Liver (tissue), 9 donors: ENCODE results near the gene CACNA1E. TPM values are rescaled to one million over a fixed set of nuclear protein-coding genes. Genes with fewer than 3 reads are reported as not detected.

ENCODE experiments used
- DNase-seq: peaks from one replicate; pipeline ENCODE4 v3.0.0-alpha.2; 2017; ENCODE audit warnings: low spot score
- H3K27ac ChIP-seq, 2 donors: one replicate each; pipeline ENCODE4 v1.7.0; 2013; ENCODE audit warnings: inconsistent platforms in 2 of 2, low read length in 2 of 2, control low read depth in 1 of 2, low read depth in 1 of 2, mild to moderate bottlenecking in 1 of 2
- H3K27me3 ChIP-seq, 4 donors: one replicate each; pipeline versions ENCODE4 v1.6.1 to v1.7.0; 2013; ENCODE audit warnings: low read length in 3 of 4, inconsistent platforms in 1 of 4, mild to moderate bottlenecking in 1 of 4, moderate library complexity in 1 of 4; ENCODE audit not compliant: control insufficient read depth in 4 of 4, insufficient read depth in 4 of 4
- H3K36me3 ChIP-seq, 4 donors: one replicate each; pipeline versions ENCODE4 v1.6.1 to v1.7.0; 2013; ENCODE audit warnings: low read length in 3 of 4, mild to moderate bottlenecking in 3 of 4, low read depth in 1 of 4, moderate library complexity in 1 of 4; ENCODE audit not compliant: control insufficient read depth in 4 of 4, insufficient read depth in 3 of 4
- H3K4me1 ChIP-seq, 4 donors: one replicate each; pipeline versions ENCODE4 v1.6.1 to v1.7.0; 2013; ENCODE audit warnings: low read length in 3 of 4, mild to moderate bottlenecking in 3 of 4, moderate library complexity in 1 of 4; ENCODE audit not compliant: control insufficient read depth in 4 of 4, insufficient read depth in 4 of 4
- H3K4me3 ChIP-seq, 3 donors: one replicate each; pipeline versions ENCODE4 v1.6.1 to v1.7.0; 2013; ENCODE audit warnings: low read length in 3 of 3, control low read depth in 1 of 3, low read depth in 1 of 3, mild to moderate bottlenecking in 1 of 3
- H3K9ac ChIP-seq, 2 donors: one replicate each; pipeline ENCODE4 v1.7.0; 2013; ENCODE audit warnings: low read length in 2 of 2, mild to moderate bottlenecking in 2 of 2, moderate library complexity in 2 of 2, control low read depth in 1 of 2, low read depth in 1 of 2
- H3K9me3 ChIP-seq, 4 donors: one replicate each; pipeline versions ENCODE4 v1.6.1 to v1.7.0; 2013; ENCODE audit warnings: low read length in 3 of 4; ENCODE audit not compliant: control insufficient read depth in 4 of 4
- ATF3 ChIP-seq: IDR thresholded peaks from 2 replicates; pipeline ENCODE4 v1.6.1; 2016; ENCODE audit warnings: antibody characterized with exemption
- CTCF ChIP-seq: fragments of 150-350 bp; IDR thresholded peaks from 2 replicates; pipeline ENCODE4 v1.5.1; 2017; ENCODE audit warnings: improper control_type of control experiment, low read depth, low read length; ENCODE audit not compliant: missing input control
- EGR1 ChIP-seq, 2 donors: IDR thresholded peaks; 2 replicates each; pipeline ENCODE4 v1.6.1; 2016 to 2018; ENCODE audit warnings: antibody characterized with exemption in 2 of 2, low read depth in 2 of 2
- FOXA1 ChIP-seq: IDR thresholded peaks from 2 replicates; pipeline ENCODE4 v1.6.1; 2016; ENCODE audit warnings: antibody characterized with exemption
- FOXA2 ChIP-seq: IDR thresholded peaks from 2 replicates; pipeline ENCODE4 v1.6.1; 2016; ENCODE audit warnings: antibody characterized with exemption
- GABPA ChIP-seq, 2 donors: IDR thresholded peaks in 1 of 2; conservative IDR thresholded peaks in 1 of 2; 2 replicates each; pipeline ENCODE4 v1.6.1; 2016; ENCODE audit warnings: antibody characterized with exemption in 2 of 2, mild to moderate bottlenecking in 1 of 2, moderate library complexity in 1 of 2
- HNF4A ChIP-seq, 2 donors: conservative IDR thresholded peaks; 2 replicates each; pipeline ENCODE4 v1.6.1; 2016; ENCODE audit warnings: antibody characterized with exemption in 2 of 2, mild to moderate bottlenecking in 2 of 2
- HNF4G ChIP-seq: IDR thresholded peaks from 2 replicates; pipeline ENCODE4 v1.6.1; 2016; ENCODE audit warnings: antibody characterized with exemption
- JUND ChIP-seq, 2 donors: IDR thresholded peaks; 2 replicates each; pipeline ENCODE4 v1.6.1; 2016; ENCODE audit warnings: antibody characterized with exemption in 2 of 2
- MAX ChIP-seq: IDR thresholded peaks from 2 replicates; pipeline ENCODE4 v1.6.1; 2016; ENCODE audit warnings: antibody characterized with exemption
- NR2F2 ChIP-seq: IDR thresholded peaks from 2 replicates; pipeline ENCODE4 v1.6.1; 2016; ENCODE audit warnings: antibody characterized with exemption
- RAD21 ChIP-seq, 2 donors: IDR thresholded peaks; 2 replicates each; pipeline ENCODE4 v1.6.1; 2016; ENCODE audit warnings: antibody characterized with exemption in 2 of 2, mild to moderate bottlenecking in 2 of 2
- REST ChIP-seq: IDR thresholded peaks from 2 replicates; pipeline ENCODE4 v1.6.1; 2016; ENCODE audit warnings: antibody characterized with exemption, mild to moderate bottlenecking
- RXRA ChIP-seq, 2 donors: IDR thresholded peaks; 2 replicates each; pipeline ENCODE4 v1.6.1; 2017 to 2018; ENCODE audit warnings: antibody characterized with exemption in 2 of 2, mild to moderate bottlenecking in 1 of 2
- SP1 ChIP-seq: IDR thresholded peaks from 2 replicates; pipeline ENCODE4 v1.6.1; 2018; ENCODE audit warnings: antibody characterized with exemption, mild to moderate bottlenecking
- TAF1 ChIP-seq: conservative IDR thresholded peaks from 2 replicates; pipeline ENCODE4 v1.6.1; 2016; ENCODE audit warnings: antibody characterized with exemption, mild to moderate bottlenecking
- YY1 ChIP-seq: IDR thresholded peaks from 2 replicates; pipeline ENCODE4 v1.6.1; 2016; ENCODE audit warnings: antibody characterized with exemption, mild to moderate bottlenecking
- ZBTB33 ChIP-seq: IDR thresholded peaks from 2 replicates; pipeline ENCODE4 v1.6.1; 2016; ENCODE audit warnings: antibody characterized with exemption
- whole genome bisulfite sequencing: extraction: QIAGEN DNeasy Blood & Tissue Kit; methylation state at CpG from one replicate; pipeline ENCODE4 v1.1.7; 2013; 5-methylcytosine and 5-hydroxymethylcytosine counted together
- polyA plus RNA-seq, 2 donors: library from polyadenylated mRNA; stranded (reverse) in 1 of 2; unstranded in 1 of 2; fragments of 200-250 nt in 1 of 2; fragments of >200 nt in 1 of 2; fragmentation: Nextera tagmentation in 1 of 2; extraction: Ambion mirVana in 1 of 2; gene quantifications; one replicate each; pipeline versions ENCODE4 v1.2.1 to v1.2.3, GENCODE V29; 2013 to 2015
- total RNA-seq, 2 donors: library from RNA; depleted of rRNA; stranded (reverse); fragments of >200 nt; gene quantifications; one replicate each; pipeline ENCODE4 v1.2.3, GENCODE V29; 2014
- donor health status: healthy.
- donor health status: healthy.
- donor health status: healthy.
- donor health status: healthy.
- donor health status: healthy.

Gene CACNA1E
- total and polyA plus RNA-seq, 4 donors, result under 0.01 to 0.08 (median 0.01) TPM; not detected in 1

GRCh38 chr1:181612100-181612499 is 128.8 kb downstream of the CACNA1E start:
- H3K9ac ChIP-seq, result no peak overlapping the region
- no peak overlapping the region for H3K27ac ChIP-seq
- H3K9me3 ChIP-seq, result peaks cover 0 to 4% (median 2%) of the 10 kb centered on the region in 4 donors
- 71% methylated on average over 3 of the region's 3 CpGs for WGBS
- H3K36me3 ChIP-seq, result no peaks in the 10 kb centered on the region
- no peak for DNase-seq
- TF ChIP-seq CTCF (no peak), RAD21 (IDR thresholded peaks at IDR 0.05) (no peak), FOXA1 (no peak), FOXA2 (no peak), ZBTB33 (no peak), RXRA (IDR thresholded peaks at IDR 0.05) (no peak), HNF4G (no peak), YY1 (no peak), HNF4A (conservative IDR thresholded peaks at IDR 0.05) (no peak), ATF3 (no peak), GABPA (IDR thresholded peaks at IDR 0.05 in 1 of 2, conservative IDR thresholded peaks at IDR 0.05 in 1 of 2) (no peak), MAX (no peak), SP1 (no peak), TAF1 (no peak), REST (no peak), NR2F2 (no peak), JUND (IDR thresholded peaks at IDR 0.05) (no peak), EGR1 (IDR thresholded peaks at IDR 0.05; ENCODE audit: low read depth in 2 of 2) (no peak)
- no peak overlapping the region for H3K4me3 ChIP-seq
- H3K27me3 ChIP-seq, result no peaks in the 10 kb centered on the region
- no peaks in the 10 kb centered on the region for H3K4me1 ChIP-seq
